Measurements from ENCODE around the gene RETREG1.

- no peak for TF ChIP-seq EZH2 (IDR thresholded peaks at IDR 0.05; ENCODE audit: borderline replicate concordance, low read depth, low read length, severe bottlenecking)
- TF ChIP-seq CTCF (IDR thresholded peaks at IDR 0.05; ENCODE audit: extremely low read depth in 1 of 2, insufficient read depth in 1 of 2, low read depth in 1 of 2, low read length in 2 of 2), result no peak
- TF ChIP-seq POLR2A (IDR thresholded peaks at IDR 0.05; ENCODE audit: low read depth, low read length), result no peak
- TF ChIP-seq GATA2 (IDR thresholded peaks at IDR 0.05; ENCODE audit: insufficient read depth, insufficient read length, low read depth, low read length), result no peak
Measured at GRCh38 chr5:16446993-16447392, 169.8 kb downstream of the RETREG1 start.
